Renal cortical epithelial cell (primary cell): ENCODE results near the gene RS1. TPM values are rescaled to one million over a fixed set of nuclear protein-coding genes. Genes with fewer than 3 reads are reported as not detected.

ENCODE experiments used
- DNase-seq: peaks from one replicate; pipeline ENCODE4 v3.0.0-alpha.2; 2011; ENCODE audit warnings: low read depth
- total RNA-seq: library from RNA; depleted of rRNA; stranded (reverse); fragments of >200 nt; gene quantifications from 2 replicates; pipeline ENCODE4 v1.2.3, GENCODE V29; 2014

Gene RS1
- total RNA-seq, 1 donor from 2014 or later: 0.05 TPM

- no peak for DNase-seq
Measured at GRCh38 chrX:18668071-18668835, 3.7 kb downstream of the RS1 start.

- no peak for DNase-seq
Measured at GRCh38 chrX:18666614-18667013, 5.3 kb downstream of the RS1 start.

- no peak for DNase-seq
Measured at GRCh38 chrX:18664947-18665346, 7.0 kb downstream of the RS1 start.

- DNase-seq: no peak
Measured at GRCh38 chrX:18661273-18661672, 10.6 kb downstream of the RS1 start.

GRCh38 chrX:18654875-18655836, 16.8 kb downstream of the RS1 start:
- DNase-seq: peak; percentile 18

GRCh38 chrX:18652636-18653035, 19.3 kb downstream of the RS1 start:
- no peak for DNase-seq

- no peak for DNase-seq
Measured at GRCh38 chrX:18650662-18651061, 21.2 kb downstream of the RS1 start.

- peak; percentile 46 for DNase-seq
Measured at GRCh38 chrX:18649498-18649951, 22.4 kb downstream of the RS1 start.

GRCh38 chrX:18647621-18648020, 24.3 kb downstream of the RS1 start:
- no peak for DNase-seq

- DNase-seq: peak; percentile 80
Measured at GRCh38 chrX:18643853-18644252, 28.1 kb downstream of the RS1 start.

- no peak for DNase-seq
Measured at GRCh38 chrX:18643243-18643642, 28.7 kb downstream of the RS1 start.

- no peak for DNase-seq
Measured at GRCh38 chrX:18640686-18641085, 31.2 kb downstream of the RS1 start.

GRCh38 chrX:18639280-18639679, 32.6 kb downstream of the RS1 start:
- DNase-seq: no peak

- DNase-seq: no peak
Measured at GRCh38 chrX:18638398-18638797, 33.5 kb downstream of the RS1 start.

- no peak for DNase-seq
Measured at GRCh38 chrX:18630934-18631333, 41.0 kb downstream of the RS1 start.

- DNase-seq: no peak
Measured at GRCh38 chrX:18624599-18624998, 47.3 kb downstream of the RS1 start.

- DNase-seq: no peak
Measured at GRCh38 chrX:18620349-18620748, 51.6 kb downstream of the RS1 start.

GRCh38 chrX:18619288-18619687, 52.6 kb downstream of the RS1 start:
- no peak for DNase-seq

GRCh38 chrX:18617407-18617750, 54.5 kb downstream of the RS1 start:
- DNase-seq: peak; percentile 94

- DNase-seq: no peak
Measured at GRCh38 chrX:18616688-18617406, 55.1 kb downstream of the RS1 start.

- no peak for DNase-seq
Measured at GRCh38 chrX:18613930-18614639, 57.8 kb downstream of the RS1 start.

GRCh38 chrX:18607966-18608365, 63.9 kb downstream of the RS1 start:
- no peak for DNase-seq
